Hair follicle dermal papilla cell (primary cell): Measurements from ENCODE around the gene GLRX2. TPM values are rescaled to one million over a fixed set of nuclear protein-coding genes. Genes with fewer than 3 reads are reported as not detected.

Experiments used
- small RNA-seq: library from RNA; depleted of rRNA; stranded (forward); fragments of <200 nt; gene quantifications from one replicate; pipeline ENCODE3, GENCODE V24; 2012
- total RNA-seq: library from RNA; depleted of rRNA; stranded (reverse); fragments of >200 nt; gene quantifications from 2 replicates; pipeline ENCODE4 v1.2.3, GENCODE V29; 2012

Gene GLRX2
- total RNA-seq, result 5.8 and 6.0 TPM in 2 replicates

GRCh38 chr1:193104907-193105820 lies at the start of gene GLRX2:
TSS of gene GLRX2 (minus strand) at chr1:193105414. CDS start at chr1:193105382, 32 bp downstream.

GRCh38 chr1:193121616-193122593 lies 16.7 kb upstream of the GLRX2 start, which contains the start of gene CDC73:
TSS of gene CDC73 (plus strand) at chr1:193122031. CDS start at chr1:193122201, 170 bp downstream.

GRCh38 chr1:193059282-193060114 lies 45.7 kb downstream of the GLRX2 start, which contains the start of the genes RO60 and UCHL5:
TSS of gene RO60 (plus strand) at chr1:193059612. CDS start at chr1:193069055, 9,443 bp downstream.
TSS of gene UCHL5 (minus strand) at chr1:193059360. CDS start at chr1:193059260, 100 bp downstream.

Small RNAs within 50 kb of the gene (small RNA-seq; reads per million reads assigned to genes)
- gene MIR1278 (1.9 reads per million, percentile 44 among the genes with 10 or more reads in this experiment), gene SCARNA18B (0.44 reads per million)

Other genes starting within 250 kb of the GLRX2 start
- gene UCHL5, start 46.1 kb downstream of the GLRX2 start, total RNA-seq, result 20.8 and 27.4 TPM in 2 replicates
- 100 and 119 TPM in 2 replicates for gene RO60, start 45.8 kb downstream of the GLRX2 start, total RNA-seq
- 32.5 and 37.2 TPM in 2 replicates for gene CDC73, start 16.6 kb upstream of the GLRX2 start, total RNA-seq
- 8.3 and 14.3 TPM in 2 replicates for gene B3GALT2, start 81.2 kb upstream of the GLRX2 start, total RNA-seq